HG03066 (cell line): Measurements from ENCODE around the gene TMEM121B.

ENCODE experiments used
- ATAC-seq: cut with Tn5 transposase; IDR thresholded peaks from one replicate; pipeline ENCODE4 v1.9.1; 2021; ENCODE audit warnings: low read depth; ENCODE audit not compliant: unreplicated experiment

Gene TMEM121B

DNA sequence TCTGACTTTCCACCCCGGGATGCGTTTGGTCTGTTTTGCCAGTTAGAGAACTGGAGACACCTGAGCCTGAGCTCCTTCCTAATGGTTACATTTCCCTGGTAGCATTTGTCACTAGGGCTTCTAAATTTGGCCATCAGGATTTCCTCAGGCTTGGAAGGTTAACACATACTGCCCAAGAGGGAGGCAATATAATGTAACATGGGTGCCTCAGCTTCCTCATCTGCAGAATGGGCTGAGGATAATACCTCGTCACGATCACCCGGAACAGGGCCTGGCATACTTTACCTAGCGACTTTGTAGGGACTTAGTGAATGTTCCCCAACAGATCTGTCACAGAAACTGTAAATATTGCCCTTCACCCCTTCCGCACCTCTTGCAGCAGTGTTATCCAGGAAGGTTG is 25.1 kb downstream of the TMEM121B start:
- no peak for ATAC-seq

DNA sequence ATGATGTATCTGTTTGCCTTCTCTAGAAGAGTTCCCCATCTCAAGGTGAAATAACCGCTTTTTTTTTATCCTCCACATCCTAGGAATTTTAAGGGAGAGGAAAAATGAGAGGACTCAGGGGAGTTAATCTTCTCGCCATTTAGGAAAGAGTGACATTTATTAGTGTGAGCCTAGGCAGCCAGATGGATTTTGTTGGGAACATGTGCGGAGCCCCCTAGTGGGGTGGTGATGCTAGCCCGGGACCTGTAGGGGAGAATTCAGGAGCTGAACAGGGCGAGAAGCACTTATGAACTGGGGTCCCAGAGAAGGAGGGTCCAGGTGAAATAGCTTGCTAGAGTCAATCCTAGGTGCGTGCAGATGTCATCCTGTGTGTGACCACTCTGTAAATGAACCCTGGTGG is 25.6 kb downstream of the TMEM121B start:
- ATAC-seq = no peak

DNA sequence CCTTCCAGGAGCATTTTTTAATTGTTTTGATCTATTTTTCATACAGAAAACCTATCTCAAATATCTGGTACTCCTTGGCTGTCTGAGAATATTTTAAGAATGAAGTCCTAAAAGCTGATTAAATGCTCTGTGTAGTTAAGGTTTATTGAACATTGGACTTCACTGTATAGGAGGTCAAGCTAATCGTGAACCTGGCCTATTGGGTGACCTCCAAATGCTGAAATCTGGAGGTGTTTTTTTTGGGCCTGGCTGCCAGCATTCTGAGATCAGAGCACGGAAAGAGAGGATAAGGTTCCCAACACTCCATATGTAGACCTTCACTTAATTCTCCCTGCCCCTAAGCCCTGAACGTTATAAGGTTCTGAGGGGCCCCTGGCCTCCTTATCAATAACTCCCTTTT is 28.1 kb downstream of the TMEM121B start:
- no peak for ATAC-seq

DNA sequence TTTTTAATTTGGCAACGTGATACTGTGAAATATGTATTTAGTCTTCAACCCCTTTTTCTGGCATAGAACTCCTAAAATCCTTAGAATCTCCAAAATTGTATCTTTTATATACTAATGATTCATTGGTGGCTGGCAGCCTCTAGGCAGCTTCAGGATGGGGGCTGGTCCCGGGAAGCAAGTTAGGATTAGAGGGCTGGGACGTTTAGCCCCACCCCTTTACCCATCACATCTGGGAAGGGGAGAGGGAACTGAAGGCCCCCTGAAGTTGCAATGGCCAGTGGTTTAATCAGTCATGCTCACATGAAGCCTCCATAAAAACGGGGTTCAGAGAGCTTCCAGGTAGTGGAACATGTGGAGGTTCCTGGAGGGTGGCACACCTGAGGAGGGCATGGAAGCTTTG is 29.3 kb downstream of the TMEM121B start:
- no peak for ATAC-seq

DNA sequence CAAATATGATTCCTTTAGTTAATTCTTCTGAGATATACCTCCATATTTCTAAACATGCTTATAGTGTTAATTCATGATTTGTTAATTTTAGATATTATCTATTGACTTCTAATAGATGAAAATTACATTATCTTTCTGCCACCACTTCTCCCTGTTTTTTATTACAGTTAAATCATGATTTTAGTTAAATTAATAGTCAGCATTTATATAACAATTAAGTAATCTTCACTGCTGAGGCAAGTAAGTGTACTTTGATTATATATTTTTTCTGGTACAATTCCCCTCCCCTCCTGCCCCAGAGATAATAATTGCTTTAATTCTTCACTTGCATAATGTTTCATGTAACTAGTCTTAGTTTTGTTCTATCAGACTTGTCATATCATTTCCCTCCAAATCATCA is 30.6 kb downstream of the TMEM121B start:
- no peak for ATAC-seq

DNA sequence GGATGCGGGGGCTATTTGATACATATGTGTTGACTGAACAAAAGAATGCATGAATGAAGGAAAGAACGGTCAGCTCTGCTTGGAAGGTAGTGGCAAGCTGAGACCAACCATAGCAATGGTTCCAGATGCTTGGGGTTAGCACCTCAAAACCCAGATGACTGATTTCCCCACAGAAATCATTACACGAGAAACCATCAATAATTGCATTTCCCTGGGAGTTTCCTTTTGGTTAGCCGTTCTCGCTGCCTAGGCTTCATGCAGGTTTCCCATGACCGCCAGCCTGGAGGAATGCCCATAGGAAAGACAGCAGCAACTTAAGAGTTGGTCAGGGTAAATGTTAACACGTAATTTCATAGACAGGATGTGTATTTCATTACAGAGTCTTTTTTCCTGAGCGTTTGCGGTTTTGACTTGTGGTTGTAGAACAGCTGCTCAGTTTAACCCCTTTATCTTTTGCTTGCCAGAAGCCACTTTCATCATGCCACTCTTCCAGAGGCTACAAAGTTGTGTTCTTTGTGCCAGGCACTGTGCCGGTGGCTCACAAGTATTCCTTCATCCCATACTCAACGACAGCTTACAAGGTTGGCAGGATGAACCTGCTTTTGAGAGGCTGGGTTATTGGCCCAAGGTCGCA is 33.5 kb downstream of the TMEM121B start:
- no peak for ATAC-seq

DNA sequence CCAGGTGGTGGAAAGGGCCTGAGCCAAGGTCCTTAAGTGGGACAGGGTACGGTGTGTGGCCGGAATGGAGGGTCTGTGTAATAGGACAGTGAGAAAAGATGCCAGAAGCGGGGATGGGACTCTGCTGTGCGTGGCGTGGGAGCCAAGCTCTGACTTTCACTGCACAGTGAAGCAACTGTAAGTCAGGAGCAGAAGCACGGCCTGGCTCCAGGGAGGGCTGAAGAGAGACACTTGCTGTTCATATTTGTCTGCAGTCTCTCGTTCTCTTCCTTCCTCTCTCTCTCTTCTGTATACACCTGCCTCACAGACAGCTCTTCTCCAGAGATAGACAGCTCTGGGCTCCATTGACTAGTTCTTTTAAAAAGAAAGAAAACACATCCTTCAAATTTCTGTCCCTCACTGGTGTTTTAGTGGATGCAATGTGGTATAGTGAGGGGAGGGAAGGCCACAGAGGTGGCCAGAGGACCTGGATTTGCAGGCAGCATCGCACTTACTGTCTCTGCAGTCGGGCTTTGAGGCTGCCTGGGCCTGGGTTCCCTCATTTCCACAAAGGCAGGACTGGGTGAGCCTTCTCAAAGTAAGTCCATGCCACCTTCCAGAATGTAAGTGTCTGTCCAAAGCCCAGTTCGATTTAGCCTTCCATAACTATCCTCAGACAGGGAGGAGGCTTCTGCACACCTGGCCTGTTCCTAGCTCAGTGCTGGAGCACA is 34.2 kb downstream of the TMEM121B start:
- no peak for ATAC-seq

DNA sequence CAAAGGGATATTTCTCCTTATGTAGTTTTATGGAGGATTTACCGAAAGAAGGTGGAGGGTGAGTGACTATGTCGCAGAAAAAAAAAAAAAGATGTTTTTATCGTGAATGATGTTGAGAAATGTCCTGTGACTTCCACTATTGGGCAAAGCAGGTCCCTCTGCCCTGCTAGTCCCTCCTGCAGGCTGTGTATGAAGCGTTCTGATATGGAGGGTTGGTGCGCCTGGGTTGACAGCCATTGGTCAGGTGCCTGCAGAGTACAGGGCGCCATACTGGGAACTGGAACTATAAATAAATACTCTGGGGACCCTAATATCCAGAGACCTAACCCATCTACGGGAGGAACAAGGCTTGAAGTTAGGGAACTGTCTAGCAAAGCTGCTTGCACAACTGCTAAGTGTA is 34.9 kb downstream of the TMEM121B start:
- no peak for ATAC-seq

DNA sequence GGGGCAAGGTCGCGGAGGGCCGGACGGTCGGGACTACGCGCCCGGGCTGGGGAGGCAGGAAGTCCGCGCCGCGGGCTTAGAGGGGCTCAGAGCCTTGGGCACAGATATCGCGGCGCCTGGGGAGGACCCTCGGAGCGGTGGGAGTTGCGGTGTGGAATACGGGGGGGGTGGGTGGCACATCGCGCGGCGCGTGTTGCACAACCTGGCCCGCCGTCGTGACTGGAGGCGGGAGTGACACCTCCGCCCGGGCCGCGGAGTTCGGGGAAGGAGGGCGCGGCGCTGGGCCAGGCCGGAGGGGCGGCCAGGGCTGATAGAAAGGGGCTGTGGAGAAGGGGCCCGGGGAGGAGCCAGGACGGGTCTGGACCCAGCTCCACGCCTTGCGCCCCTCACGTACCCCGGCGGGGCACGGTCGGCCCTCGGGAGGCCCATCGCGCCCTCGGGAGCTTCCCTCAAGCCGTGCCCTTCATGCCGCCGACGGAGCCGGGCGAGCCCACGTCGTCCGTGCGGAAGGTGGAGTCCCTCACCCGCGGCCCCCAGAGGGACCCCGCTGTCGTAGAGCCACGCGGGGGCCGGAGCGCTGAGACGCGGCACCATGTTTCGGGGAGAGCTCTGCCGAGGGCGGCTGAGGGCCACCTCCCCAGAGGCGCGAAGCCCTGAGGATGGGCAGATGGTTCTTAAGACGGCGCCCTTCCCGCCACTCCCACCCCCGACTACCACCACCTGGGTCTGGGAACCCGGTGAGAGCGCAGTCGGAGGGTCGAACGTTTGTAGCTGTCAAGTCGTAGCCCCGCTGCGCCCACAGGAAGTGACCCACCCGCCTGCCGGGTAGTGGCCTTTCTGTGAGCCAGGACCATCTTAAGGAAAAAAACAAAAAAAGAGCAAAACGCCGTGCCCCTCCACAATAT is 35.6 kb downstream of the TMEM121B start:
- ATAC-seq = peak; percentile 10

DNA sequence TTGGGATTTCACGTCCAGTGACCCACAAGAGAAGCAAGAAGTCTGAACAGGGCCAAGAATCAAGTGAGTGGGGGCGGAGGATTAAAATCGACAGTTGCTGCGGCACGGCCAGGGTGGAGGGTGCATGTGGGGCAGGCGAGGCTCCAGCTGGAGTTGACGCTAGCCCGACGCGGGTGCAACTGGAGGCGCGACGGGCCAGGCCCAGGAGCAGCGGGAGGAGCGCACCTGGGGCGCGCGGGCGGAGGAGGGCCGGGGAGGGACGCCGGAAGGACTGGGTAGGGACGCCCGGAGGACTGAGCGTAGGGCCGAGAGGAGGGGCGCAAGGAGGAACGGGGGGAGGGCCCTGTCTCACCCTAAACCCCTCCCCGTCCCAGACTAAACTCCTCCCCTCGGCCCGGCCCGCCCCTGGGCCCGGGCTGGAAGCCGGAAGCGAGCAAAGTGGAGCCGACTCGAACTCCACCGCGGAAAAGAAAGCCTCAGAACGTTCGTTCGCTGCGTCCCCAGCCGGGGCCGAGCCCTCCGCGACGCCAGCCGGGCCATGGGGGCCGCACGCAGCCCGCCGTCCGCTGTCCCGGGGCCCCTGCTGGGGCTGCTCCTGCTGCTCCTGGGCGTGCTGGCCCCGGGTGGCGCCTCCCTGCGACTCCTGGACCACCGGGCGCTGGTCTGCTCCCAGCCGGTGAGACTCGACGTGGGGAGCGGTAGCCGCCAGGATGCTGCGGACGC is 36.4 kb downstream of the TMEM121B start, which contains the start of gene IL17RA:
TSS of gene IL17RA (plus strand) at position 447 of the 723 bp plus-strand sequence. CDS start at position 539, 92 bp downstream.
- ATAC-seq = peak; percentile 87

DNA sequence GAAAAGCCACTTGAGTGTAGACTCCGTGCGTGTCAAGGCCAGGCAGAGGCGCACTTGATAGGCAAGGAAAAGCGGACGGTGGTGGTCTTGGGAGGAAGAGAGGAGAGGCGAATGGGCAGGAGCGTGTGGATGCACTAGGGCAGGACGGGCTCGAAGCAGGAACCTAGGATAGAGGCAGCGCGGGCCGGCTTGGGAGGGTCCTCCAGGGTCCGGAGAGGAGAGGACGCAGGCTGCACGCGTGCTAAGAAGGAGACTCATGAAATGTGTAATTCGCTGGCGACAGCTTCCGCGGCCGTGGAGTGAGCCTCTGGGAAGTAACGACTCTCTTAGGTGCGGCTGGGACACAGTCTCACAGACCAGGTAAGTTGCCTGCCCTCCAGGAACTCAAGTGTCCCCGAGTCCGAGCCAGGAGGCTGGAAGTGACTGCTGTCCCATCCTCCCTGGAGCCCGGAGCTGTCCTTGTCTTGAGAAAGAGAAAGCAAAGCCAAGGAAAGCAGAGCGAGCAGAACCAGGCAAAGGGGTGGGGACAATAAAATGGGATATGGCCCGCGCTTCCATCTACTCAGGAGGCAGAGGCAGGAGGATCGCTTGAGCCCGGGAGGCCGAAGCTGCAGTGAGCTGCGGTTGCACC is 37.2 kb downstream of the TMEM121B start:
- no peak for ATAC-seq

DNA sequence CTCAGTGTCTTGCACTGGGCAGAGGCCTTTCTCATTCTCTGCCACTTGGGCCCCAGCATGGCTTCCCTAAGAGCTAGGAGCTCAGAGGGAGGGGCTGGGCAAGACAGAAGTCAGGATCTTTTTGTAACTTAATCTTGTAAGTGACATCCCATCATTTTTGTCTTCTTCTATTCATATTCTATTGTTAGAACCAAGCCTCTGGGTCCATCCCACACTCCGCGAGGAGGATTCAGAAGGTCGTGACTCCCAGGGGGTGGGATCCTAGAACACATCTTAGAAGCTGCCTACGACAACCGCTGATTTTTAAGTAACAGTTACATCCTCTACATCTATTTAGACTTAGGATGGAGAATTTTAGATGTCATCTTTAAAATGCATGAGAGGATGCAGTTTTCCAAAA is 37.9 kb downstream of the TMEM121B start:
- ATAC-seq = no peak

DNA sequence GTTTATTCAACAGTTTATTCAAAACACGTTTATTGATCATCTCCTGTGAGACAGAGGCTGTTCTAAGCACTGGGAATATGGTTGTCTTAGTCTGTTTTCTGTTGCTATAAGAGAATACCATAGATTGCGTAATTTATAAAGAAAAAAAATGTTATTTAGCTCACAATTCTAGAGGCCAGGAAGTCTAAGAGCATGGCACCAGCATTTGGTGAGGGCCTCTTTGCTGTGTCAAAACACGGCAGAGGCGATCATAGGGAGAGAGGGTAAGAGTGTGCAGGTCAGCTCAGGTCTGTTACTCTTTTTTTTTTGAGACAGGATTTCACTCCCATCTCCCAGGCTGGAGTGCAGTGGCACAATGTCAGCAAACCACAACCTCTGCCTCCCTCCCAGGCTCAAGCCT is 41.6 kb downstream of the TMEM121B start:
- ATAC-seq = no peak

DNA sequence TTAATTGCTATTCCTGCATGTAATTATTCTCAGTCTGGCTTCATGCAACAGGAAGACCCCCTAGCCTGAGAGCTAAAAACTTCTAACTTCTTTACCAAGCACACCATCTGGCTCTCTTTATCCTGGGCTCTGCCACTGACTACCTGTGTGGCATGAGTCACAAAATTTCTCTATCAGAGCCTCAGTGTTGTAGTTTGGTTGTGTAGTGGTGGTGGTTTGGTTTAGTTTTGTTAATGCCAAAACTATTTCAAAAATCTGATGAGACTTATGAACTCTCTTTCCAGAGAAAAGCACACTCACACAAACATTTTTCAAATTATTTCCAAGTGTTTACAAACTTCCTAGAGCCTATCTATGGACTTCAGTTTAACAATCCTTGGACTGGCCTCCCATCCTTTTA is 43.9 kb downstream of the TMEM121B start:
- ATAC-seq = no peak

DNA sequence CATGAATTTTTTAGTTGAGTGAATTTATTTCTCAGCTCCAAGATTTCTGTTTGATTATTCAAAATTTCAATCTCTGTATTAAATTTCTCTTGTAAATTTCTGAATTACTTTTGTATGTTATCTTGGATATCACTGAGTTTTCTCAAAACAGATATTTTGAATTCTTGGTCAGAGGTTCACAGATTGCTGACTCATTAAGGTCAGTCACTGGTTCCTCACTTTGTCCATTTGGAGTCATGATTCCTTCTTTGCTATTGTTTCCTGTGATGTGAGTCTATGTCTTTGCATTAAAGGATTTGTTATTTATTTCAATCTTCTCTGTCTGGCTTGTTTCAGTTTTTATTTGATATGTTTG is 46.5 kb downstream of the TMEM121B start:
- no peak for ATAC-seq

DNA sequence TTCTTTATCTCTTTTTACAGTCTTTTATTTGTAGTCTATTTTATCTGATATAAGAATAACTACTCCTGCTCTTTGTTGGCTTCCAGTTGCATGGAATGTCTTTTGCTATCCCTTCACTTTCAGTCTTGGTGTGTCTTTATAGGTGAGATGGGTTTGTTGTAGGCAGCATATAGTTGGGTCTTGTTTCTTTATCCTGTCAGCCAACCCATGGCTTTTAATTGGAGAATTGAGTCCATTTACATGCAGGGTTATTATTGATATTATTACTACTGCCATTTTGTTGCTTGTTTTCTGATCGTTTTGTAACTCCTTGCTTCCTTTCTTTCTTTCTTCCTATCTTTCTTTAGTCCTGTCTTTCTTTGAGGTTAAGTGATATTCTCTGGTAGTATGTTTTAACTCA is 48.3 kb downstream of the TMEM121B start:
- no peak for ATAC-seq
